Thymus (tissue), 11 donors: ENCODE results near the gene SETD4. TPM values are rescaled to one million over a fixed set of nuclear protein-coding genes. Genes with fewer than 3 reads are reported as not detected.

Experiments
- DNase-seq, 9 donors: peaks; one replicate each; pipeline ENCODE4 v3.0.0-alpha.2; 2013; ENCODE audit warnings: low spot score in 9 of 9, low read depth in 6 of 9, missing footprints in 1 of 9
- H3K27ac ChIP-seq, 2 donors: one replicate each; pipeline ENCODE4 v1.5.1; 2013; ENCODE audit warnings: control low read depth in 1 of 2, low read depth in 1 of 2, low read length in 1 of 2, mild to moderate bottlenecking in 1 of 2, moderate library complexity in 1 of 2
- H3K27me3 ChIP-seq, 2 donors: one replicate each; pipeline ENCODE4 v1.5.1; 2013; ENCODE audit warnings: low read length in 1 of 2; ENCODE audit not compliant: control insufficient read depth in 2 of 2, insufficient read depth in 1 of 2
- H3K36me3 ChIP-seq, 2 donors: one replicate each; pipeline ENCODE4 v1.5.1; 2013; ENCODE audit warnings: low read length in 1 of 2, mild to moderate bottlenecking in 1 of 2, moderate library complexity in 1 of 2; ENCODE audit not compliant: control insufficient read depth in 2 of 2, insufficient read depth in 2 of 2
- H3K4me1 ChIP-seq, 2 donors: one replicate each; pipeline ENCODE4 v1.5.1; 2013; ENCODE audit warnings: low read length in 2 of 2; ENCODE audit not compliant: control insufficient read depth in 2 of 2, insufficient read depth in 2 of 2
- H3K4me3 ChIP-seq, 2 donors: one replicate each; pipeline ENCODE4 v1.5.1; 2013; ENCODE audit warnings: low read length in 2 of 2, control low read depth in 1 of 2, mild to moderate bottlenecking in 1 of 2
- H3K9me3 ChIP-seq, 2 donors: one replicate each; pipeline ENCODE4 v1.5.1; 2013; ENCODE audit warnings: low read length in 1 of 2, mild to moderate bottlenecking in 1 of 2; ENCODE audit not compliant: control insufficient read depth in 2 of 2, insufficient read depth in 1 of 2
- WGBS: extraction: QIAGEN DNeasy Blood & Tissue Kit; methylation state at CpG from one replicate; pipeline ENCODE4 v1.1.7; 2013; 5-methylcytosine and 5-hydroxymethylcytosine counted together
- polyA plus RNA-seq: library from polyadenylated mRNA; stranded (reverse); fragments of 200-250 nt; gene quantifications from one replicate; pipeline ENCODE4 v1.2.3, GENCODE V29; 2013
- total RNA-seq: library from RNA; stranded (reverse); fragments of 120-200 nt; gene quantifications from one replicate; pipeline ENCODE4 v1.2.4, GENCODE V29; 2013
- donor health status: healthy.

The SETD4 gene
- total and polyA plus RNA-seq, 2 donors = 11.7 TPM

DNA sequence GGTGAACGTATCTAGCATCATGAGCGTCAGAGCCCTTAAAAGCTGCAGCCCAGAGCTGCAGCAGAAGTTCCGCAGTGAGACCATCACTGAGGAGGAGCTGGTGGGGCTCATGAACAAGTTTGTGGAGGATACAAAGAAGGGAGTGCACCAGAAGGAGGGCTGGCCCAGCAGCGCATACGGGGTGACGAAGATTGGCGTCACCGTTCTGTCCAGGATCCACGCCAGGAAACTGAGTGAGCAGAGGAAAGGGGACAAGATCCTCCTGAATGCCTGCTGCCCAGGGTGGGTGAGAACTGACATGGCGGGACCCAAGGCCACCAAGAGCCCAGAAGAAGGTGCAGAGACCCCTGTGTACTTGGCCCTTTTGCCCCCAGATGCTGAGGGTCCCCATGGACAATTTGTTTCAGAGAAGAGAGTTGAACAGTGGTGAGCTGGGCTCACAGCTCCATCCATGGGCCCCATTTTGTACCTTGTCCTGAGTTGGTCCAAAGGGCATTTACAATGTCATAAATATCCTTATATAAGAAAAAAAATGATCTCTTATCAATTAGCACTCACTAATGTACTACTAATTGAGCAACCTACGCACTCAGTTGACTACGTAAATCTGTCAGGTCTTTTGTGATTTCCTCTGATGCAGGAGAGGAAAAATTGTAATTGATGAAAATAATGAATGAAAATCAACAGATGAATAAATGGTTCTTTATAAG is 12.3 kb upstream of the SETD4 start:
- no peak for DNase-seq
- H3K27ac ChIP-seq = no peak overlapping the region
- H3K4me1 ChIP-seq = peaks cover 4 to 8% of the 10 kb centered on the region in 2 donors
- no peak overlapping the region for H3K4me3 ChIP-seq
- WGBS = over 99% methylated on average over 12 of the region's 12 CpGs
- peaks cover 3 to 14% of the 10 kb centered on the region in 2 donors for H3K9me3 ChIP-seq
- H3K36me3 ChIP-seq = peaks cover 0 to 4% of the 10 kb centered on the region in 2 donors
- peaks cover 0 to 6% of the 10 kb centered on the region in 2 donors for H3K27me3 ChIP-seq

DNA sequence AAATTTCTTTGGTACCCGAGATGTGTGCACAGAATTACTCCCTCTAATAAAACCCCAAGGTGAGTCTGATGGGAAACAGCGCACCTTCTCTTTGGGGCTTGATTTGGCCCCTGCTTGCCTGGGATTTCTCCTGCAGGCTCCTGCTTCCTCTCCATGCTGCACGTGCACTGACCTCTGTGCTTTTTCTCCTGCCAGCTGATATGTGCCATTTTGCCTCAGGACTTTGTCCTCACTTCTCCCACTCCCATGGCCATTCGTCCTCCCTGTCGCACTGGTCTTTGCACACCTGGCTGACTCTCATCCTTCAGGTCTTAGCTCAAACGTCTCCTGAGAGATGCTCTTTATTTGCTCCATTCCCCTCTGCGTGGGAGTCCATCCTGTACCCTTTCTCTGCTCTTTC is 10.7 kb upstream of the SETD4 start:
- no peak overlapping the region for H3K27ac ChIP-seq
- H3K4me1 ChIP-seq = peaks cover 4 to 8% of the 10 kb centered on the region in 2 donors
- peaks cover 0 to 4% of the 10 kb centered on the region in 2 donors for H3K36me3 ChIP-seq
- WGBS = 95% methylated on average over 7 of the region's 7 CpGs
- peaks cover 3 to 11% of the 10 kb centered on the region in 2 donors for H3K9me3 ChIP-seq
- no peak for DNase-seq
- peaks cover 0 to 6% of the 10 kb centered on the region in 2 donors for H3K27me3 ChIP-seq
- no peak overlapping the region for H3K4me3 ChIP-seq

DNA sequence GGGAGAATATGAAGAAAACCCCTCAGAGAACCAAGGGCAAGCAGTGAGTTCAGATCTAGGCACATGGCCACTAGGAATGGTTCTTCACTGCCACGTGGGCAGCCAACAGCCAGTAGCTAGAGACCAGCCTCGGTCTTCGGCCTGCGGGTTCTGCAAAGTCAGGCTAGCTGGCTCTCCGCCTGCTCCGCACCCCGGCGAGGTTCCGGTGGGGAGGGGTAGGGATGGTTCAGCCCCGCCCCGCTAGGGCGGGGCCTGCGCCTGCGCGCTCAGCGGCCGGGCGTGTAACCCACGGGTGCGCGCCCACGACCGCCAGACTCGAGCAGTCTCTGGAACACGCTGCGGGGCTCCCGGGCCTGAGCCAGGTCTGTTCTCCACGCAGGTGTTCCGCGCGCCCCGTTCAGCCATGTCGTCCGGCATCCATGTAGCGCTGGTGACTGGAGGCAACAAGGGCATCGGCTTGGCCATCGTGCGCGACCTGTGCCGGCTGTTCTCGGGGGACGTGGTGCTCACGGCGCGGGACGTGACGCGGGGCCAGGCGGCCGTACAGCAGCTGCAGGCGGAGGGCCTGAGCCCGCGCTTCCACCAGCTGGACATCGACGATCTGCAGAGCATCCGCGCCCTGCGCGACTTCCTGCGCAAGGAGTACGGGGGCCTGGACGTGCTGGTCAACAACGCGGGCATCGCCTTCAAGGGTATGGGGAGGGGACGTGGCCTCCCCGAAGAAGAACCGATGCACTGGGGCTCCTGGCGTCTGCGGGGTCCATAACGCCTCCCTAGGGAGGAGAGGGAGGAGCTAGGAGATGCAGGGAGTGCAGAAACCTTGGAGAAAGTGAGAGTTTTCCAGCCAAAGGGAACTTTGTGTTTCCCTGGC is 9.6 kb upstream of the SETD4 start, which contains the start of gene CBR1:
CBR1 (plus strand) TSS at position 312 of the 871 bp plus-strand sequence; CDS start at position 404, 92 bp downstream.
- peak in 8 of 9 donors; percentile 47 to 88 (median 70) for DNase-seq
- H3K27ac ChIP-seq = peak within 1 kb of the TSS in 1 of 2 donors; percentile 78
- peak within 1 kb of the TSS; percentile 68 to 82 for H3K4me3 ChIP-seq
- H3K9me3 ChIP-seq = peaks cover 3 to 11% of the 10 kb centered on the region in 2 donors
- WGBS = 4% methylated on average over 71 of the region's 71 CpGs
- H3K36me3 ChIP-seq = peaks cover 0 to 4% of the 10 kb centered on the region in 2 donors
- peaks cover 0 to 6% of the 10 kb centered on the region in 2 donors for H3K27me3 ChIP-seq
- peaks cover 4 to 8% of the 10 kb centered on the region in 2 donors for H3K4me1 ChIP-seq

DNA sequence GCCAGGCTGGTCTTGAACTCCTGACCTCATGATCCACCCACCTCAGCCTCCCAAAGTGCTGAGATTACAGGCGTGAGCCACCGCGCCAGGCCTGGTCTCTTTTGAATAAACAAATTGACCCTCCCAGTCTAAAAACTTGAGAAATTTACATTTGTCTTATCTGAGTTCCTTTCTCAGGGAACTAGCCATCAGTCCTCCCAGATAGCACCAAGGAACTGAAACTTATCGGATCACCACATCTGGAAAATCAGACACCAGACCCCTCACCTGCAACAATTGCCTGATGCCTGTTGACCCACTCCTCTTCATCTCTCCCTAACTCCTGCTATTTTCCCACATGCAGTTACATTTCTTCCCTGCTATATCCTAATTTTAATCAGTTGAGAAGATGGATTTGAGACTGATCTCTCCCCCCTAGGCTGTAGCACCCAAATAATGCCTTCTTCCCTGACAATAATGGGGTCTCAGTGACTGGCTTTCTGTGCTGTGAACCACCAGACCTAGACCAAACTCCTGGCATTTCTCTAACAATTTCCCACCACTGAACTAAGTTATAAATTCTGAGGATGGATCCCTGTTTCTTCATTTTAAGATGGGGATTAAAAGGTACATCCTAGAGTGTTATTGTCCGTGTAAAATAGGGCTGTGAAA is 8.5 kb upstream of the SETD4 start:
- Histone ChIP-seq H3K27ac (no peak overlapping the region), H3K4me1 (peaks cover 4 to 8% of the 10 kb centered on the region in 2 donors), H3K4me3 (no peak overlapping the region), H3K27me3 (peaks cover 0 to 6% of the 10 kb centered on the region in 2 donors), H3K36me3 (peaks cover 0 to 4% of the 10 kb centered on the region in 2 donors), H3K9me3 (peaks cover 3 to 11% of the 10 kb centered on the region in 2 donors)
- DNase-seq = no peak
- WGBS = 99% methylated on average over 5 of the region's 5 CpGs

DNA sequence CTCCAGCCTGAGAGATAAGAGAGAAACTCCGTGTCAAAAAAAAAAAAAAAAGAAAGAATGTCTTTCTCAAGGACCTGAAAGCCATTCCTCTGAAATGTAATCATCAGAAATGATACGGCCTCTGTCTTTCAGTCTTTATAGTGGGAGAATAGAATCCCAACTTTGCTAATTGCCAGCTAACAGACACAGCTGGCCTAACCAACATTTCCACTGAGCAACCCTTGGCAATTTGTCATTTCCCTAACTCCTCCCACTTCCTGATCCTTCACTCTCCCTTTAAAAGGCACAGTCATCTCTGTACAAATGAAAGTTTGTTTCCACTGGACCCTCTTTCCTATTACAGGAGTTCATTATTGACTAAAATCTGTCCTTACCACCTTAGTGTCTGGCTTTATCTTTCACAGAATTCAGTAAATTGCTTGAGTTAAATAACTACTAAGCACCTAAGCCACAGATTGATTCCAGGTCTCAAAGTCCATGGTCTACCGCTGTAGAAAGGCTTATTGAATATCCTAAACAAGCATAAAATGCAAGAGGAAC is 5.2 kb upstream of the SETD4 start:
- H3K27ac ChIP-seq = no peak overlapping the region
- H3K27me3 ChIP-seq = peaks cover 0 to 6% of the 10 kb centered on the region in 2 donors
- peak in 1 of 9 donors; percentile 7 for DNase-seq
- H3K4me1 ChIP-seq = peaks cover 4 to 10% of the 10 kb centered on the region in 2 donors
- no peak overlapping the region for H3K4me3 ChIP-seq
- WGBS = 61% methylated on average over 3 of the region's 3 CpGs
- H3K36me3 ChIP-seq = no peaks in the 10 kb centered on the region
- peaks cover 3 to 11% of the 10 kb centered on the region in 2 donors for H3K9me3 ChIP-seq

DNA sequence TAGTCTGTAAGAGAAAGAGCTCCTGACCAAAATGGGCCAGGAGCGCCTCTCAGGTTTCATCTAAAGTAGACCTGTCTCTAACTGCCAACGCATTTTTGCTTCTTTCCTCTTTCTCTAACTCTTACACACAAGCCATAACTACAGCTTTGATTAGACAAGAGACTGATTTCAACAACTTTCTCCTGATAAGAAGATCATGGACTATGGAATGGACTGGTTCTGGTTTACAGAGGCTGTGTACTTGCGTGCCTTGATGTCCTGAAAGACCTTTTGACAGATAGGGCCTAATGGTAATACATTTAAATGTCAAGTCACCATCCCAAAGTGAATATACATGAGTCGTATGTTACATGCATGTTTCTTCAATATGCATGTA is 3.7 kb upstream of the SETD4 start:
- no peak overlapping the region for H3K4me3 ChIP-seq
- H3K36me3 ChIP-seq = no peaks in the 10 kb centered on the region
- no peak overlapping the region for H3K27ac ChIP-seq
- peaks cover 2 to 11% of the 10 kb centered on the region in 2 donors for H3K9me3 ChIP-seq
- H3K27me3 ChIP-seq = no peaks in the 10 kb centered on the region
- no peak for DNase-seq
- 96% methylated on average over 4 of the region's 4 CpGs for WGBS
- peaks cover 0 to 12% of the 10 kb centered on the region in 2 donors for H3K4me1 ChIP-seq

DNA sequence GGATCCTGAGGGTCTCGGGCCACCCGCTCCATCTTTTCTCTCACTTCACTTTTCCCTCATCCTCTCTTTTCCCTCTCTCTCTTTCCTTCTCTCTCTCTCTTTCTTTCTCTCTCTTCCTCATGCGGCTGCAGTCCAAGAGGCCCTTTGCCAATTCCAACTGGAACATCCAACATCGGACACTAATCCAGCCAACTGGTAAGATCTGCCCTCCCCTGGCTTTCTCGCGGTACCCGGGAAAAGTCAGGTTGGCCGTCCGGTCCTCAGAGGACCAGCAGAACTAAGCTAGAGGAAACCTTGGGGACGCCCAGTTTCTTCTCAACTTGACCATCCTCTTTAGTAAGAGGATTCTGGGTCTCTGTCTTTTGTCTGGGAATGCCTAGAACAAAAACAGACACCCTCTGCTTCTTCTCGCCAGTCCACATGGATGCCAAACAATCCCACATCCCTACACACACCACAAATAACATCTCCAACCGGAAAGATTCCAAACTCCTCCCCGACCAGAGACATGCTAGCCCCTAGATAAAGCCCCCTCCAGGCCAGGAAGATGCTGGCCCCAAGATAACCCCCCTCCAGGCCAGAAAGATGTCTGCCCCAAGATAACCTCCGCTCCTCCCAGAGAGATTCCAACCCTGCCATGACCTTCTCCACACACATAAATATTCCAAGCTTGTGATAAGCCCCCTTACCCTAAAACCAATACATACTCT is 3.2 kb upstream of the SETD4 start:
- WGBS = 96% methylated on average over 14 of the region's 14 CpGs
- Histone ChIP-seq H3K27ac (no peak overlapping the region), H3K27me3 (no peaks in the 10 kb centered on the region), H3K4me3 (no peak overlapping the region), H3K36me3 (no peaks in the 10 kb centered on the region), H3K9me3 (peaks cover 0 to 5% of the 10 kb centered on the region in 2 donors), H3K4me1 (peaks cover 0 to 12% of the 10 kb centered on the region in 2 donors)
- DNase-seq = no peak

DNA sequence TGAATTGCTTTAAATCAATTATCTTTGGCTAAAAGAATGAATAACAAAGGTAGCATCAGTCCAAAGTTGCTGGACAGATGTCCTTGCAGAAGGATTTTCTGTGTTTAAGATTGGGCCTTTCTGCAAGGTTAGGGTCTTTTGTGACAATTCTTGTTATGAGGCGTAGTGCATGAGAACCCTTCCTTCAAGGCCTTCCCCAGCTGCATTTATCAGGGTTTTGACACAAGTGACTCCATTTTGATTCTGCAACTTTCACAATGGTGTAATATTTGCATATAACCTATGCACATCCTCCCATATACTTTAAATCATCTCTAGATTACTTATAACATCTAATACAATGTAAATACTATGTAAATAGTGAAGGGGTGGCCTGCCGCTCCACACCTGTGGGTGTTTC is 1.1 kb upstream of the SETD4 start:
- DNase-seq = no peak
- 98% methylated on average over 2 of the region's 2 CpGs for WGBS
- Histone ChIP-seq H3K27ac (no peak overlapping the region), H3K36me3 (peaks cover 5 to 17% of the 10 kb centered on the region in 2 donors), H3K4me1 (peaks cover 0 to 12% of the 10 kb centered on the region in 2 donors), H3K27me3 (no peaks in the 10 kb centered on the region), H3K9me3 (no peaks in the 10 kb centered on the region), H3K4me3 (no peak overlapping the region)
